Suppressor macrophage treated with lipopolysaccharide for 4 hours (primary cell): ENCODE measurements around the gene INSR.
"Not testable (repeated sequence)": the region's sequence is repeated elsewhere in the genome, so short reads cannot be mapped to it uniquely, and the experiment has no call there.

ENCODE experiments used
- DNase-seq: peaks from one replicate; pipeline ENCODE4 v3.0.0-alpha.2; 2020

INSR gene

GRCh38 chr19:7293762-7294557, at the start of gene INSR:
Gene INSR, minus strand, starts transcription at chr19:7294414. Its CDS starts 523 bp downstream, at chr19:7293891.
- DNase-seq: peak; percentile 93

- DNase-seq: no peak
Measured at GRCh38 chr19:7342143-7342542, 47.9 kb upstream of the INSR start.

GRCh38 chr19:7340959-7341837, 47.0 kb upstream of the INSR start:
- peak; percentile 89 for DNase-seq

GRCh38 chr19:7337380-7338194, 43.4 kb upstream of the INSR start:
- peak; percentile 88 for DNase-seq

- DNase-seq: no peak
Measured at GRCh38 chr19:7336321-7336973, 42.2 kb upstream of the INSR start.

- peak; percentile 63 for DNase-seq
Measured at GRCh38 chr19:7333198-7334118, 39.2 kb upstream of the INSR start.

- no peak for DNase-seq
Measured at GRCh38 chr19:7331446-7331845, 37.2 kb upstream of the INSR start.

GRCh38 chr19:7328647-7329046, 34.4 kb upstream of the INSR start:
- no peak for DNase-seq

GRCh38 chr19:7327802-7328201, 33.6 kb upstream of the INSR start:
- DNase-seq: no peak

GRCh38 chr19:7326105-7326877, 32.1 kb upstream of the INSR start:
- peak; percentile 31 for DNase-seq

GRCh38 chr19:7318176-7318575, 24.0 kb upstream of the INSR start:
- no peak for DNase-seq

GRCh38 chr19:7312816-7313215, 18.6 kb upstream of the INSR start:
- DNase-seq: no peak

- no peak for DNase-seq
Measured at GRCh38 chr19:7311911-7312310, 17.7 kb upstream of the INSR start.

GRCh38 chr19:7308327-7308726, 14.1 kb upstream of the INSR start:
- not testable (repeated sequence) for DNase-seq

GRCh38 chr19:7307590-7308218, 13.5 kb upstream of the INSR start:
- DNase-seq: no peak

GRCh38 chr19:7304200-7304599, 10.0 kb upstream of the INSR start:
- DNase-seq: no peak

- no peak for DNase-seq
Measured at GRCh38 chr19:7303470-7303869, 9.3 kb upstream of the INSR start.

- no peak for DNase-seq
Measured at GRCh38 chr19:7301525-7301924, 7.3 kb upstream of the INSR start.

GRCh38 chr19:7297742-7298141, 3.5 kb upstream of the INSR start:
- no peak for DNase-seq

GRCh38 chr19:7295912-7296536, 1.8 kb upstream of the INSR start:
- no peak for DNase-seq
